PFSK-1 (cell line): Measurements from ENCODE around the gene UNC119.

Source experiments
- POLR2AphosphoS5 ChIP-seq: IDR thresholded peaks from 2 replicates; pipeline ENCODE4 v1.6.1; 2012; ENCODE audit warnings: low read depth, mild to moderate bottlenecking, control low read depth, low read length, moderate library complexity
- REST ChIP-seq, 2 experiments: IDR thresholded peaks; 2 replicates each; pipeline versions ENCODE4 v1.6.1 to v1.8.0; 2011 to 2012; ENCODE audit warnings: low read depth in 2 of 2, low read length in 2 of 2, control low read depth in 1 of 2, inconsistent platforms in 1 of 2, mild to moderate bottlenecking in 1 of 2, moderate library complexity in 1 of 2; ENCODE audit not compliant: insufficient read depth in 1 of 2
- TAF1 ChIP-seq: IDR thresholded peaks from 2 replicates; pipeline ENCODE4 v1.6.1; 2012; ENCODE audit warnings: low read length, control low read depth, borderline replicate concordance; ENCODE audit not compliant: insufficient read depth

DNA sequence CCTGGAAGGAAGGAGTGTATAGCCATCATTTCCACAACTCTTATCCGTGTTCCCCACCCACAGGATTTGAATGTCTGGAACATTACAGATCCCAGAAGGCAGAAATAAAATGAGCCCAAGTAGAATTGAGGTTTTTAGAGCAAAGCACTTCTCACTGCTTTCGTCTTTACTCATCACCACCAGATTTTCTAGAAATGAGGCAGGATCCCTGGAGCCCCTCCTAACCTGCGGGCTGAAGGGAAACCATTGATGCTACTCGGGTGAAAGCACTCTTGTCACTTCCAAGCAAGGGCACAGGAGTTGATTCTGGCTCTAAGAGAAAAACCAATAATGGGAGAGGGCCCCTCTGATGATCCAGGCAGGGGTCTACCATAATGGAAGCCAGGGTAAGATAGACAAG lies 27.1 kb upstream of the UNC119 start:
- no peak for TF ChIP-seq REST (IDR thresholded peaks at IDR 0.05; ENCODE audit: insufficient read depth in 1 of 2, low read depth in 2 of 2, low read length in 2 of 2)
- no peak for TF ChIP-seq POLR2AphosphoS5
- TF ChIP-seq TAF1: no peak
